ENCODE measurements around the gene CERS3. TPM values are rescaled to one million over a fixed set of nuclear protein-coding genes. Genes with fewer than 3 reads are reported as not detected.

Gene CERS3
- total RNA-seq, 8 experiments from 2014 or later = 0.07 to 2.4 (median 0.21) TPM; not detected in 1

Other genes starting within 250 kb of the CERS3 start
- gene ADAMTS17, start 187.0 kb downstream of the CERS3 start, total RNA-seq = 1 to 10 TPM in 4 of 8 experiments, under 1 TPM in 4; 0.33 to 2.1 (median 1.1) TPM
- gene LINS1, start 73.2 kb upstream of the CERS3 start, total RNA-seq = 10 to 100 TPM; 12.1 to 42.4 (median 14.0) TPM
- gene ASB7, start 73.6 kb upstream of the CERS3 start, total RNA-seq = 10 to 100 TPM in 5 of 8 experiments, 1 to 10 TPM in 3; 6.7 to 17.9 (median 10.6) TPM